Fibroblast of lung (primary cell): ENCODE results near the gene KIF9. TPM values are rescaled to one million over a fixed set of nuclear protein-coding genes. Genes with fewer than 3 reads are reported as not detected.
"Not testable (repeated sequence)": the region's sequence is repeated elsewhere in the genome, so short reads cannot be mapped to it uniquely, and the experiment has no call there.

Source experiments
- DNase-seq, 2 donors: peaks; one replicate each; pipeline versions ENCODE4 v3.0.0 to v3.0.0-alpha.2; 2010; ENCODE audit warnings: low read depth in 2 of 2
- H2AFZ ChIP-seq: 2 replicates; pipeline ENCODE4 v1.5.1; 2012; ENCODE audit warnings: low read length, control low read depth, inconsistent platforms
- H3K27ac ChIP-seq: 2 replicates; pipeline ENCODE4 v1.5.1; 2011; ENCODE audit warnings: low read length, control low read depth; ENCODE audit not compliant: insufficient read depth
- H3K27me3 ChIP-seq: 2 replicates; pipeline ENCODE4 v1.5.1; 2011; ENCODE audit warnings: mild to moderate bottlenecking, low read length; ENCODE audit not compliant: control insufficient read depth, insufficient read depth
- H3K36me3 ChIP-seq: 2 replicates; pipeline ENCODE4 v1.5.1; 2011; ENCODE audit warnings: low read length; ENCODE audit not compliant: control insufficient read depth, insufficient read depth
- H3K4me1 ChIP-seq: 2 replicates; pipeline ENCODE4 v1.5.1; 2011; ENCODE audit warnings: low read length; ENCODE audit not compliant: control insufficient read depth, insufficient read depth; ENCODE audit errors: extremely low read depth
- H3K4me2 ChIP-seq: 2 replicates; pipeline ENCODE4 v1.5.1; 2011; ENCODE audit warnings: low read length, control low read depth; ENCODE audit not compliant: insufficient read depth; ENCODE audit errors: extremely low read depth
- H3K4me3 ChIP-seq, 4 experiments: fragments of 200-600 bp in 1 of 4; sonication (generic) in 1 of 4; replicated peaks in 1 of 4; 2 replicates each; pipeline ENCODE4 v1.5.1; 2011 to 2016; ENCODE audit warnings: low read length in 4 of 4, low read depth in 3 of 4, mild to moderate bottlenecking in 3 of 4, control low read depth in 2 of 4, inconsistent platforms in 1 of 4, mixed read lengths in 1 of 4; ENCODE audit not compliant: insufficient read depth in 1 of 4; ENCODE audit errors: control extremely low read depth in 1 of 4
- H3K79me2 ChIP-seq: 2 replicates; pipeline ENCODE4 v1.5.1; 2012; ENCODE audit warnings: mild to moderate bottlenecking, low read length, inconsistent platforms; ENCODE audit not compliant: control insufficient read depth, insufficient read depth
- H3K9ac ChIP-seq: 2 replicates; pipeline ENCODE4 v1.5.1; 2011; ENCODE audit warnings: mild to moderate bottlenecking, low read length, control low read depth; ENCODE audit not compliant: insufficient read depth
- H3K9me3 ChIP-seq: 2 replicates; pipeline ENCODE4 v1.5.1; 2012; ENCODE audit warnings: low read depth, low read length; ENCODE audit not compliant: control insufficient read depth, insufficient read depth
- H4K20me1 ChIP-seq: 2 replicates; pipeline ENCODE4 v1.5.1; 2011; ENCODE audit warnings: low read length; ENCODE audit not compliant: control insufficient read depth, insufficient read depth; ENCODE audit errors: extremely low read depth
- polyA plus RNA-seq, 2 donors: library from polyadenylated mRNA; depleted of rRNA in 1 of 2; stranded (reverse) in 1 of 2; unstranded in 1 of 2; fragments of >200 nt; gene quantifications; 2 replicates each; pipeline ENCODE4 v1.2.1, GENCODE V29; 2011 to 2012; ENCODE audit warnings: missing spikeins in 1 of 2
- total RNA-seq: library from RNA; depleted of rRNA; stranded (reverse); fragments of >200 nt; gene quantifications from 2 replicates; pipeline ENCODE4 v1.2.1, GENCODE V29; 2014

Gene KIF9
- total and polyA plus RNA-seq, 2 donors (not counting 1 experiment from before 2014, with no cell fraction given): 2.8 to 4.3 TPM

DNA sequence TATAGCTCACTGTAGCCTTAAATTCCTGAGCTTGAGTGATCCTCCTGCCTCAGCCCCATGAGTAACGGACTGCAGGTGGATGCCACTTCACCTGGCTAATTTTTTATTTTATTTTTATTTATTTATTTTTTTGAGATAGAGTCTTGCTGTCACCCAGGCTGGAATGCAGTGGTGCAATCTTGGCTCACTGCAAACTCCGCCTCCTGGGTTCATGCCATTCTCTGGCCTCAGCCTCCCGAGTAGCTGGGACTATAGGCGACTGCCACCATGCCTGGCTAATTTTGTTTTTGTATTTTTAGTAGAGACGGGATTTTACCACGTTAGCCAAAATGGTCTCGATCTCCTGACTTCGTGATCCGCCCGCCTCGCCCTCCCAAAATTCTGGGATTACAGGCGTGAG lies 102.6 kb downstream of the KIF9 start:
- not testable (repeated sequence) for H4K20me1 ChIP-seq, H3K4me1 ChIP-seq, H3K27ac ChIP-seq, H3K9ac ChIP-seq, DNase-seq, H3K36me3 ChIP-seq, H3K79me2 ChIP-seq, H3K4me3 ChIP-seq, H3K27me3 ChIP-seq, H2AFZ ChIP-seq, H3K9me3 ChIP-seq, H3K4me2 ChIP-seq

Other genes with a start within 250 kb of the KIF9 start
- 30.8 and 35.3 TPM in 2 replicates for gene SETD2, start 118.7 kb downstream of the KIF9 start, total RNA-seq
- gene SETD2, start 118.7 kb downstream of the KIF9 start, polyA plus RNA-seq: 19.2 and 22.5 TPM in 2 replicates
- 15.2 and 20.1 TPM in 2 replicates for gene KLHL18, start 145 bp upstream of the KIF9 start, total RNA-seq
- gene KLHL18, start 145 bp upstream of the KIF9 start, polyA plus RNA-seq: 27.8 and 29.1 TPM in 2 replicates
- 11.6 and 19.7 TPM in 2 replicates for gene PTPN23, start 98.2 kb upstream of the KIF9 start, total RNA-seq
- 1.5 and 2.7 TPM in 2 replicates for gene PTPN23, start 98.2 kb upstream of the KIF9 start, polyA plus RNA-seq
- 51.6 and 67.7 TPM in 2 replicates for gene SCAP, start 193.1 kb upstream of the KIF9 start, total RNA-seq
- 13.6 and 16.7 TPM in 2 replicates for gene SCAP, start 193.1 kb upstream of the KIF9 start, polyA plus RNA-seq
- 20.0 and 35.2 TPM in 2 replicates for gene ELP6, start 230.9 kb upstream of the KIF9 start, total RNA-seq
- gene ELP6, start 230.9 kb upstream of the KIF9 start, polyA plus RNA-seq: 37.2 and 45.8 TPM in 2 replicates